HG03469 (cell line): ENCODE measurements around the gene KLHL22.
"Not testable (repeated sequence)": the region's sequence is repeated elsewhere in the genome, so short reads cannot be mapped to it uniquely, and the experiment has no call there.

Experiments
- ATAC-seq: cut with Tn5 transposase; IDR thresholded peaks from one replicate; pipeline ENCODE4 v1.9.1; 2021; ENCODE audit warnings: mild to moderate bottlenecking, moderate library complexity, moderate number of reproducible peaks; ENCODE audit not compliant: unreplicated experiment

KLHL22 gene

DNA sequence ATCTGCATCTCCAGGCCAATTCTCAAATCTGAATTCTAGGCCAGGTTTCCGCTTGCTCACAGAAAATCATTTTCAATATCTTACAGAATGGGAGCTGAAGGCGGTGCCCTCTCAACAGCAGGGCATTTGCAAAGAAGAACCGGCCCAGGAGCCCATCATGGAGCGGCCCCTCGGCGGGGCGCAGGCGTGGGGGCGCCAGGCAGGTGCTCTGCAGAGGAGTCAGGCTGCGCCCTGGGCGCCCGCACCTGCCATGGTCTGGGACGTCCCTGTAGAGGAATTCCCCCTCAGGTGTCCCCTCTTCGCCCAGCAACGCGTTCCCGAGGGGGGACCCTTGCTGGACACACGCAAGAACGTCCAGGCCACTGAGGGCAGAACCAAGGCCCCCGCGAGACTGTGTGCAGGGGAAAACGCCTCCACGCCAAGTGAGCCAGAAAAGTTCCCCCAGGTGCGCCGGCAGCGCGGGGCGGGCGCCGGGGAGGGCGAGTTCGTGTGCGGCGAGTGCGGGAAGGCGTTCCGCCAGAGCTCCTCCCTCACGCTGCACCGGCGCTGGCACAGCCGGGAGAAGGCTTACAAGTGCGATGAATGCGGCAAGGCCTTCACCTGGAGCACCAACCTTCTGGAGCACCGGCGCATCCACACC, 90.2 kb downstream of the KLHL22 start:
- no peak for ATAC-seq

- ATAC-seq, result no peak
These were observed 90.7 kb downstream of the KLHL22 start for GRCh38 chr22:20404881-20405280.

GRCh38 chr22:20403779-20404140, 91.8 kb downstream of the KLHL22 start:
- ATAC-seq, result no peak

- no peak for ATAC-seq
These were observed 92.4 kb downstream of the KLHL22 start for GRCh38 chr22:20402960-20403778.

GRCh38 chr22:20401376-20402014, 94.1 kb downstream of the KLHL22 start:
- no peak for ATAC-seq

DNA sequence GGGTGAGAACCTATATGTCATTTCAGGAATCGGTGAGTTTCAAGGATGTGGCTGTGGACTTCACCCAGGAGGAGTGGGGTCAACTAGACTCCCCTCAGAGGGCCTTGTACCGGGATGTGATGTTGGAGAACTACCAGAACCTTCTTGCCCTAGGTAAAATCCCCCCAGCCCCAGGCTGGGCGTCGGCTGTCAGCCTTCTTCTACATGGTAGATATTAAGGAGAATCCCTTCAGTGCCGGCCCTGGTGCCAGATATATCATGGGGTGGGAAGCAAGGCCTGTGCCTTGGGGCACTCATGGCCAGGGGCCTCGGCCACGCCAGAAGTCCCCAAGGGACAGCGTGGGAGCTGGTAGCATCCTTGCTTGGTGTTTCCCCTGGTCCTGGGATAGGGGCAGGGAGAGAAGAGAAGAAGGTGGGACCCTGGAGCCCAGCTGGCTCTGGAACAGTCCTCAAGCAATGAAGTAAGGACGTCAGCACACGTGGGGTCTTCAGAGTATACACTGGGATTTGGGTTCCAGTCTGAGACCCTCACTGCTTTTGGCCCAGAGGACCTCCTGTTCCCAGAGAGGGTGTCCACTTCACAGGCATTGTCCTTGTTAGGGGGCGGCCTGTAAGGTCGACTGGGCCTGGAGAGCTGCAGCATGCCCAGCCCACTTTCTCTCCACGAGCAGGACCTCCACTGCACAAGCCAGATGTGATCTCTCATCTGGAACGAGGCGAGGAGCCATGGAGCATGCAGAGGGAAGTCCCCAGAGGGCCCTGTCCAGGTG, 94.8 kb downstream of the KLHL22 start:
- no peak for ATAC-seq

GRCh38 chr22:20399866-20400605, 95.6 kb downstream of the KLHL22 start:
- ATAC-seq, result no peak

DNA sequence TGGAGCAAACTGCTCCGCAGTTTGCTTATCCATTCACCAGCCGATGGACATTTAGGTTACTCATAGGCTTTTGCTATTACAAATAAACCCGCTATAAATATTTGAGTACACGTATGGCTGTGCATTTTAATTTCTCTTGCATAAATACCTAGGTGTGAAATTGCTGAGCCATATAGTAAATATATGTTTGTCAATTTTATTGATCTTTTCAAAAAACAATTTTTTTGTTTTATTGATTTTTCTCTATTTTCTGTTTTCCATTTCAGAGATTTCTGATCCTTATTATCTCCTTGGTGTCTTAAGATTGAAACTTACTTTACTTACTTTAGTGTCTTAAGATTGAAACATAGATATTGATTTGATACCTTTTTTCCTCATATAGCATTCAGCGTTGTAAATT, 97.2 kb downstream of the KLHL22 start:
- no peak for ATAC-seq

DNA sequence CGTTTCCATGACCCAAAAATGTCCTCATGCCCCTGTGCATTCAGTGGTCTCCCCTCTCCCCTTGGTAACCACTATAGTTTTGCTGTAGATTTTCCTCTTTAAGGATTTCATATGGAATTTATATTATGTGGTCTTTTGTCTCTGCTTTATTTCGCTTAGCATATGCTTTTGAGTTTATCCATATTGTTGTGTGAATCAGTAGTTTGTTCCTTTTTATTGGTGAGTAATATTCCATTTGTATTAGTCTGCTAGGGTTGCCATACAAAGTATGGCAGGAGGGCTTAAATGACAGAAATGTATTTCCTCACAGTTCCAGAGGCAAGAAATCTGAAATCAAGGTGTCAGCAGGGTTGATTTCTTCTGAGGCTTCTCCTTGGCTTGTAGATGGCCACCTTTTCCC, 98.1 kb downstream of the KLHL22 start:
- no peak for ATAC-seq

GRCh38 chr22:20396639-20397038, 99.0 kb downstream of the KLHL22 start:
- no peak for ATAC-seq

DNA sequence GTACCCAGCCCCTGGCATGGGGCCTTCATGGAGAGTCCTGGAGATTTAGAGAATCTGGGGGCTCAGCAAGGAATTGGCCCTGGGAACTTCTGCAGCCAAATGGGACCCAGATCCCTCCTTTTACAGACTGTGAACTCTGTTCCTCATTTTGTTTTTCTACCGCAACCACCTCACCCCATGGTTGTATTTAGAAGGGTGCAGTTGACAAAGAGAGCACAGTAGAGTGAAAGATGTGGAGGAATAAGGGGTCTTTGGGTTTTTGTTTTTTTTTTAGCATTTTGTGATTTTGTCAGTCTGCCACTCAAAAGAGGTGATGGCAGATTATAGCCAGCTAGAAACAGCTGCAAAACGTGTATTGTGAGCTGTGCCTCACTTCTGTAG, 99.7 kb downstream of the KLHL22 start:
- ATAC-seq, result no peak

- ATAC-seq, result no peak
These were observed 100.3 kb downstream of the KLHL22 start for GRCh38 chr22:20395181-20395906.

DNA sequence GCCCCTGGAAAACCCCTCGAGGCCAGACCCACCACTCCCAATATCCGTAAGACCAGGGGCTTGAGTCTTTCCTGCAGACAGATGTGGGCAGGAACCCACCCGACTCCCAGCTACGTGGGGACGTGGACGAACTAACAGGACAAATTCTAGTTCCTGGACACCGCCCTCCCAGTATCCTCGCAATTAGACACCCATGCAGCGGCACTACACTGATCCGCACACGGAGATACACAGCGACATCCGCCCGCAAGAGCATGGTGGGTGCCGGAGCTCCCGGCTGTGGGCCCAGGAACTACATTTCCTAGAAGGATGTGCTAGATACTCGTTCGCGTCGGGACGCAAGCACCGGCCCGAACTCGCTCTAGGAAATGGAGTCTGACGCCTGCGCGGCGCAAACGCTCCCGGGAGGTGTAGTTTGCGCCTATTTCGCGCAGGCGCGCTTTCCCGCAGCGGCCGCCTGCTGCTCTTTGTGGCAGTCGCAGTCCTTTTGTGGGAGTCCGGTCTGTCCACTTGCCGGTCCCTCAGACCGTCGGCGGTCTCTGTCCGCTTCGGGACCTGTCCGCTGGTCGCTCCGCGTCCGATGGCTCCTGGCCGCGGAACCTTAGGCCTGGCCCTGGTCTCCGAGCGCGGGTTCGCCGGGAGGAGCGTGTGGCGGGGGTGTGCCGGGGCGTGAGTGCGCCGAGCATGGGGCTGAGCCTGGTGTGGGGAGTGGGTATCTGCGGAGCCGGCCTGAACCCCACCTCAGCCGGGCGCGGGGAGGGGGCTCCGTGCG, 101.7 kb downstream of the KLHL22 start, which contains the start of gene ZNF74:
Gene ZNF74, plus strand, starts transcription at position 447 of the 772 bp plus-strand sequence. CDS start 478 bp downstream, outside the sequence.
- ATAC-seq, result no peak

DNA sequence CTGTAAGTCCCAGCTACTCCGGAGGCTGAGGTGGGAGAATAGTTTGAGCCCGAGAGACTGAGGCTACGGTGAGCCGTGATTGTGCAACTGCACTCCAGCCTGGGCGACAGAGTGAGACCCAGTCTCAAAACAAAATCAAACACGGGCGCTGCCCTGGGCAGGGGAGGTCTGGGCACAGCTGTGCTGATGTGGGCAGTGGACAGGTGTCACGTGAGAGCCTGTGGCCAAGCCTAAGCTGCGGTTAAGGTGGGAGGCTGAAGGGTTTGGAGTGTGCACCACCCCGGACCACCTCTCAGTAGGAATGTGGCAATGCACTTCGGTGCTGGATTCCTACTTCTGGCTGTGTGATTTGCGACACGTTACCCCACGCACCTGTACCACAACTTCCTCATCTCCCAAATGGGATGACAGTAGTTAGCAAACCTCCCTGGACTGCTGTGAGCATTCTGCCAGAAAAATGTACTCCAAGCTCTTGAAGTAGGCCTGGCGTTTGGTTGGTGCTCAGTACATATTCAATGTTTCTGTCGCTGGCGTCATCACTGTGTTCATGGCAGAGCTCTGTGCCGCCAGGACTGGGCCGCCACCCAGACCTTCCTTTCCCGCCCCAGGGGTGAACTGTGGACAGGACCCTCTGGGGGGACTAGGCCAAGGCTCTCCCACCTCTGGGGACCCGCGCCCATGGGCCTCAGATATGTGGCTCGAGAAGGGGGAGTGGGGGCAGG, 102.5 kb downstream of the KLHL22 start:
- no peak for ATAC-seq

GRCh38 chr22:20392365-20392881, 103.2 kb downstream of the KLHL22 start:
- not testable (repeated sequence) for ATAC-seq
